LNCaP clone FGC (cell line): ENCODE data around the gene COL4A2.
"Not testable (repeated sequence)": the region's sequence is repeated elsewhere in the genome, so short reads cannot be mapped to it uniquely, and the experiment has no call there.

Experiments used
- DNase-seq: peaks from one replicate; pipeline ENCODE4 v3.0.0-alpha.2; 2011; ENCODE audit warnings: low read depth
- H3K4me3 ChIP-seq: 2 replicates; pipeline ENCODE4 v1.5.1; 2011; ENCODE audit warnings: mild to moderate bottlenecking, low read depth, low read length, control low read depth
- CTCF ChIP-seq: IDR thresholded peaks from 2 replicates; pipeline ENCODE4 v1.5.1; 2012; ENCODE audit warnings: mild to moderate bottlenecking; ENCODE audit not compliant: control insufficient read depth, insufficient read depth; ENCODE audit errors: extremely low read depth

The COL4A2 gene

GRCh38 chr13:110317093-110317492, 10.0 kb downstream of the COL4A2 start:
- DNase-seq: no peak
- H3K4me3 ChIP-seq: no peak overlapping the region
- no peak for TF ChIP-seq CTCF

- TF ChIP-seq CTCF: no peak
- H3K4me3 ChIP-seq: no peak overlapping the region
- no peak for DNase-seq
Measured at GRCh38 chr13:110317496-110318195, 10.6 kb downstream of the COL4A2 start.

GRCh38 chr13:110318920-110319319, 11.8 kb downstream of the COL4A2 start:
- H3K4me3 ChIP-seq: no peak overlapping the region
- no peak for TF ChIP-seq CTCF
- no peak for DNase-seq

- H3K4me3 ChIP-seq: no peak overlapping the region
- DNase-seq: no peak
- TF ChIP-seq CTCF: no peak
Measured at GRCh38 chr13:110319397-110319773, 12.3 kb downstream of the COL4A2 start.

- no peak for DNase-seq
- TF ChIP-seq CTCF: no peak
- no peak overlapping the region for H3K4me3 ChIP-seq
Measured at GRCh38 chr13:110319774-110320509, 12.9 kb downstream of the COL4A2 start.

- TF ChIP-seq CTCF: no peak
- H3K4me3 ChIP-seq: no peak overlapping the region
- DNase-seq: no peak
Measured at GRCh38 chr13:110320645-110321044, 13.6 kb downstream of the COL4A2 start.

GRCh38 chr13:110321573-110321972, 14.5 kb downstream of the COL4A2 start:
- not testable (repeated sequence) for DNase-seq, H3K4me3 ChIP-seq
